T follicular helper cell (primary cell): ENCODE measurements around the gene PXYLP1.

Experiments
- DNase-seq: peaks from one replicate; pipeline ENCODE4 v3.0.0-alpha.2; 2020; ENCODE audit warnings: low read depth

Gene PXYLP1

DNA sequence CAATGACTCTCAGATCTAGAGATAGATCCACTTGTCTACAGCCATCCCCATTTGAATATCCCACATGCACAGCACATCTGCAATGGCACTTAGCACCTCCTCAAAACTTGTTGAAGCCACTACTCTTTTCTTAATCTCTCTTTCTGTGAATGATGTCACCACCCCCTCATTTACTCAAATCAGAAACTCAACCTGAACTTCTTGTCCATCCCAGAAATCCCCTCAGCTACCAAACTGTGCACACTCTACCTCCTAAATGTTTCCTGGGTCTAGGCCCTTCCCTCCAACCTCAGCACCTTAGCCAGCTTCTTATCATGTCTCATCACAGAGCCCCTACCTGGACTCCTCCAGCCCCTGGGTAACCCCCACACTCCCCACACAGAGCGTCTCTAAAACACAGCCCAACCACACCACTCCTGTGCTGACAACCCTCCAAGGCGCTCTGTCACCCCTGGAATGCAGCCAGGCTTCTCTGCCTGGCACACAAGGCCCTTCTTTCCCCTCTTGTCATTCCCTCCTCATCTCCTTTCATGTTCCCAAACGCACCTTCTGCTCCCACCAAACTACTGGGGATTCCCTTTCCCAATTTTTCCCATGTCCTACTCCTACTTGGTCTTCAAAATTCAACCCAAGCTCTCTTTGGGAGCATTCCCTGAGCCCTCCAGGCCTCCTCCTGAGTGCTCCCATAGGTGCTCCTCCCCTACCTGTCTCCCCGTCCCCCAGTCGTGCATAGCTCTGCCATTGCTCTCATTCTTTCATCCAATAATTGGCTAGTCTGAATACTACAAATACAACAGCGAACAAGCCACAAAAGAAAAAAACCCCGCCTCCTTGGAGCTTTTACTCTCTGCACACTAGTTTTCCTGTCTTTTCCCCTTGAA lies 96.9 kb downstream of the PXYLP1 start:
- no peak for DNase-seq

DNA sequence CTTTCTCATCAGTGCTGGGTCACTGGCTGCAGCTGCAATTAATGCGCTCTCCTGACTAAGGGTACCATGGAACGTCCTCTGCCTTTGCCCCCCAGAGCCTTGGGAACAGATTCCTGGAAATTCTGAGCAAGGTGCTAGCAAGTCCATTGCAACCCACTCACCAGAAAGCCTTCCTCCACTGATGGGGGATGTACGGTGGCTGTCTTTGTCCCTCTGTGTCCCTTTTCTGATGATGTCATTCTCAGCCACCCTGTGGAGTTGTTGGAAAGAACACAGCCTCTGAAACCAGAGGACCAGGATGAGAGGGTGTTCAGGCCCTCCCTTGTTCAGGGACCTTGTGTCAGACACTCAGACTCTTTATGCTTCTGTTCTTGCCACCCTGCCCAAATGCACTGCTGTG lies 98.6 kb downstream of the PXYLP1 start:
- no peak for DNase-seq

- DNase-seq, result no peak
These were observed 99.2 kb downstream of the PXYLP1 start for GRCh38 chr3:141330718-141331376.

DNA sequence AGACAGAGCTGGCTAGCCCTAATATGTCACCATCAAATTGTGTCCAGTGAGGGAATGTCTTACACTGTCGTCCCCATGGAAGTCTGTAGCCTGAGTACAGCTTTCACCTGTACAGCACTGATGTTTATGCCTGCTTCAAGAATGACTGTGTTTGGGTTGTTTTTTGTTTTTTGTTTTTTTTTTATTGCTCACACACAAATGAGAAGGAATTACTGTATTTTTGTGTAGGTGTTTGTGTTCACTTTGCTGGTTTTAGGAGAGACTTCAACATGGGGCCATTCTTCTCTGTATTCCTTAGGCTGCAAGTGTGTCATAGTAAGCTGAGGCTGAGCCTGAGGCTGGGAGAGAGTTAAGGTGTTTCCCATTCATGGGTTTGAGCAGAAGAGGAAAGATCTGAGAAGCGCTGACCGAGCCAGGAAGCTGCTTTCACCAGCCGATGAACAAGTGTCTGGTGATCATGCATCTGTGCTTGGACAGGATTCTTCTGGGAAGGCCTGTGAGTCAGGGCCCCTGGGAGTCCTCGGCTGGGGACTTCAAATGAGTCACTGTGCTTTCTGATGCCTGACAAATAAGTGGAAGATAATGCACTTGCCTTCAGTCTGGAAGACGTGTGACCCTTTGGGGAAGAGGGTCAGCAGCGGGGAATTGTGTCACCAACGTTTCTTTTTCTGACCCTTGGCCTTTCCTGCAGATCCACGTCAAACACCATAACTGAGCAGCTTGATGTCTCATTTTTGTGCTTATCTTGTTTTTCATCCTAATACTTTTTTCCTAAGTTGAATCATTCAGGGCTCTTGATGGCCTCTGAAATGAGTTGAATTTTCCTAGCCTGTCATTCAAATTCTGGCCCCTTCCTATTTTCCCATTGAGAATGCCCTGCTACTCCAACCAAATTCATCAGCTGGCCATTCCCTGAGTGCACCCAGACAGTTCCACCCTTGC lies 100.0 kb downstream of the PXYLP1 start:
- DNase-seq, result no peak

DNA sequence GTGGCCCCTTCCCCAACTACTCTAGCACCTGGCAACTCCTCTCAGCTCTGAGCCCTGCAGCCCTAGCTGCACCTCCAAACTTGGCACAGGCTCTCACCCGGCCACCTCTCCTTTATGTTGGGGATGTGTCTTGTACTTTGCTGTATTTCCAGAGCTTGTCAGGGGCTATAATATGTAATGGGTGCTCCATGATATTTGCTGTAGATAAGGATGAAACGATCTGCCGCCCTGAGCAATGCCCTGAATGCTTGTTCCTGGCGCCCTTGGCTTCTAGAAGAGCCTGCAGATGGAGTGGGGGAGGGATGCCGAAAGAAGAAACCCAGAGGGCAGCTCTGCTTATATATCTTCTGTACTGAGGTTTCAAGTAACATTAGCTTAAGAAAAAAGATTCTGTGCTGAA lies 100.8 kb downstream of the PXYLP1 start:
- no peak for DNase-seq

DNA sequence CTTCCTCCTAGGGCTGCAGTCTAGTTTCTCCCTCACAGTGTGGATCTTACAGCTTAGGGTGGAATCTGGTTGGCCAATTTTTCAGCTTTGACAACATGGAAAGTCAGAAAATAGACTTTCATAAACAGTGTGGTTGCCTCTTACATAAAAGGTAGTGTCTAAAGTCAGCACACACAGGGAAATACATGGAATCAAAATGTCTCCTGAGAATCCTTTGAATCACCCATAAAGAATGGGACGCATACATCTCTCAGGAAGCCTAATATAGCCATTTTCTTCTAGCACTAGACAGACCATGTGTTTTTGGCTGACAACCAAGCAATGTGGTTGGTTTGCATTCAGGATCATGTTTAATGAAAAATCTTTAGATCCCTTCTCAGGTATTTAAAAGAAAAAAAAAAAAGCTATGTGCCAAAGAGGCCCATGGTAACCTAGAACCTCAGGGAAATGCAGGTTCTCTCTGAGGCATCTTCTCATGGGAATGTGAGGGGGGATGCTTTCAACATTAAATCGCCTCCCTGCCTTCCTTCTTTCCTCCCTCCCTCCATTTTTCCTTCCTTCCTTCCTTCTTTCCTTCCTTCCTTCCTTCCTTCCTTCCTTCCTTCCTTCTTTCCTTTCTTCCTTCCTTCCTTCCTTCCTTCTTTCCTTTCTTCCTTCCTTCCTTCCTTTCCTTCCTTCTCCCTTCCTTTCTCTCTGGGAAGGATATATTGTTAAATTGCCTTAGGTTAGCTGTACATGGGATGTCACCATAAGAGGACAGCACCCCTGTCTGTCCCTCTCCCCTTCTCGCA lies 102.4 kb downstream of the PXYLP1 start:
- DNase-seq, result no peak

DNA sequence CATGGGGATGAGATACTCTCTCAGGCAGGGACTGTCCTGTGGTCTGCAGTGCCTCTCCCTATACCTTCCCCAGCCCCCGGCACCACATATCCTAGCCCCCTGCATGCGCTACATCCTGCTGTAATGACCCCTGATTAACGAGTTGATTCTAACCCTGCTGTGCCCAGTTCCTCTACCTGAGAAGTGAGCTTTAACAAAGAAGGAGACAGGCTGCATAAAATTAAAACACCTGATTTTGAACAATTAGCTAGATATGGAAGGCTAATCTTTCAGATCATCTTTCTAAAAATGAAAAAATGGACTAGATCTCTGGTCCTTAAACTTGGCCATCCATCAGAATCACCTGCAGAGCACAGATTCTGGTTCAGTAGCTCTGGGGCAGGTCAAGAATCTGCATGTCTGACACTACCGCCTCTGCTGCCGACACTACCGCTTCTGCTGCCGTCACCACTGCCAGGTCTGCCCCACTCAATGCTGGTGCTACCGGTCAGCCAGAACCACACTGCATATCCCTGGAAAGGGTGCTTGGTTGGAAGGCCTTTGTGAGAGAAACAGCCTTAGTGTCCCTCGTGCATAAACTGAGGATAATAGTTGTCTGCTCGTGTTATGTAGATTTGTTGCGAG lies 103.1 kb downstream of the PXYLP1 start:
- no peak for DNase-seq

DNA sequence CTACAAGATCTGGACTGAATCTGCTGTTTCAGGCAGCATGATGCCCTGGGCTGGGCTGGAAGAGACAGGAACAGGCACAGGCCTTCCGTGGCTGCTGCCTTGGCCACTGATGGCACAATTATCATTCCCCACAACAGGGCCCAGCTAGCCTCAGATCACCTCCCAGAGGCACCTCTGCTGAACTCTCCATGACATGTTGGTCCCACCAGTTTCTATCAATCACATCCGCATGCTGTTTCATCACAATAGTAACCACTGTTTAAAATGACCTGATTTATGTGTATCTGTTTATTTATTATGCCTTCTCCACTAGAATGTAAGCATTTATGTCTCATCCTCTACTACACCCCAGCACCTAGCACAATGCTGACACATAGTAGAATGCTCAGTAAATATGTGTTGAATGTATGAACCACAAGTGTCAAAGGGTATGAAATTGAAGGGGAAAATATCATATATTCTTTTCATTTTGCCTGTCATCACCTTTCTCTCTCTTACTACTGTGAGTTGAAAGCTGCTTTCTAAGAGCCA lies 104.0 kb downstream of the PXYLP1 start:
- no peak for DNase-seq

- no peak for DNase-seq
These were observed 105.3 kb downstream of the PXYLP1 start for GRCh38 chr3:141336672-141337522.

DNA sequence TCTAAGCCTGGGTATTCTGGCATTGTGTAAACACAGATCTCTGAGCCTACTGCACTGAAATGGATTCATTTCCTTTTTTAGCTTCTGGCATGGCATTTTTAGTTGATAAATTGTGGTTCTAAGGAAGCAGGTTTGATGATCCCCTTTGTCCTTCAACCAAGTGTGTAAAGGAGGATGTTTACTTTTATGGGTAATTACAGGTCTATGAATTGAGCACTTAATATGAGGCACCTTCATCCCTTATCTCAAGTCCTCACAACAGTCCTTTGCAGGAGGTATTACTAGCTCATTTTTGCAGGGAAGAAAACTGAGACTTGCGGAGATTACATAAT lies 105.9 kb downstream of the PXYLP1 start:
- DNase-seq, result no peak

DNA sequence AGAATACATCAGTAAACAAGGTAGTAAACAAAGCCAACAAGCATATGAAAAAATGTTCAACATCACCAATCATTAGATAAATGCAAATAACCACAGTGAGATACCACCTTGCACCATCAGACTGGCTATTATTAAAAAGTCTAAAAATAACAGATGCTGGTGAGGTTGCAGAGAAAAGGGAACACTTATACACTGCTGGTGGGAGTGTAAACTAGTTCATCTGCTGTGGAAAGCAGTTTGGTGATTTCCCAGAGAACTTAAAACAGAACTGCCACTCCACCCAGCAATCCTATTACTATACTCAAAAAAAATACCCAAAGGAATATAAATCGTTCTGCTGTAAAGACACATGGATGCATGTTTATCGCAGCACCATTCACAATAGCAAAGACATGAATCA lies 106.4 kb downstream of the PXYLP1 start:
- DNase-seq, result no peak

DNA sequence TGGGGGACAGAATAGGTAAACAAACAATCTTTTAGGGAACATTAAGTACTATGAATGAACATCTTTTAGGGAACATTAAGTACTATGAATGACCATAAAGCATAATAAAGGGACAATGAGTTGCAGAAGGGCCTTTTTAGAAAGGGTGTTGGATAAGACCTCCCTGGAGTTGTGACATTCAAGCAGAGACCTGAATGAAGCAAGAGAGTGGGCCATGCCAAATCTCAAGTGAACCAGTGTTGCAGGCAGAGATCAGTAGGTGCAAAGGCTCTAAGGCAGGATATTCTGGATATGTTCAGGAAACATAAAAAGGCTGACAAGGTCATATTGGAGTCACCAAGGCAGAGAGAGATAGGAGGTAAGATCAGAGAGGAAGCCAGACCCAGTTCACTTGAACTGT lies 107.3 kb downstream of the PXYLP1 start:
- DNase-seq, result no peak

GRCh38 chr3:141341536-141341935 lies 109.9 kb downstream of the PXYLP1 start:
- no peak for DNase-seq

DNA sequence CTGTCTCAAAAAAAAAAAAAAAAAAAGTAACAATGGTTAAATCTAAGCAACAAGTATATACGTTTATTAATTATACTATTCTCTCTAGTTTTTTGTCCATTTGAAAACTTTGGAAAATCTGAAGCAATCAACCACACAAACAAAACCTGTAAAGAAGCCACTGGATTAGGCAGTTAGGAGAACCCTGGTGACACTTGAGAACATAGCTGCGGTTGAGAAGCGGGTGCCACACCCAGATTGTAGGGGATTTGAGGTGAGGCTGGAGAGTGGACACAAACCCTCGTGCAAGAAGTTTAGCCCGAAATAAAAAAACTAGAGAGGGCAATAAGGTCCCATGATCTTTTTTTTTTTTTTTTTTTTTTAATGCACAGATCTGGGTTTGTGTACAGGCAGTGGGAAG lies 110.8 kb downstream of the PXYLP1 start:
- no peak for DNase-seq

DNA sequence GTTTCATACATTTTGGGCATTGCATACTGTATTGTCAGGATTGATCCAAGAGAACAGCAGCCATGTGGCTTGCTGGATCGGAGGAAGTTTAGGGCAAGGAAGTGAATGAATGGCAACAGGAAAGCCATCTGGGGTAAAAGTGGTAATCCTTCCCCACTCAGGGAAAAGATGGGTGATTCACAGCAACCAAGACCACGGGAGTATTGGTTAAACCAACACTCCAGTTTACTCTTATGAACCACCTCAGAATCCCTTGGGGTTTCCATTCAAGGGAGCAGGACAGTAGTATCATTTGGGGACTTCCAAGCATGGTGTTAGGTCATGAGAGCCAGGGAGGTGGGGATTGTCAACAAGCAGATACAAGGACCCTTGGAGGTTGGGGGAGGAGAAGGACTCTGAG lies 111.5 kb downstream of the PXYLP1 start:
- DNase-seq, result no peak

DNA sequence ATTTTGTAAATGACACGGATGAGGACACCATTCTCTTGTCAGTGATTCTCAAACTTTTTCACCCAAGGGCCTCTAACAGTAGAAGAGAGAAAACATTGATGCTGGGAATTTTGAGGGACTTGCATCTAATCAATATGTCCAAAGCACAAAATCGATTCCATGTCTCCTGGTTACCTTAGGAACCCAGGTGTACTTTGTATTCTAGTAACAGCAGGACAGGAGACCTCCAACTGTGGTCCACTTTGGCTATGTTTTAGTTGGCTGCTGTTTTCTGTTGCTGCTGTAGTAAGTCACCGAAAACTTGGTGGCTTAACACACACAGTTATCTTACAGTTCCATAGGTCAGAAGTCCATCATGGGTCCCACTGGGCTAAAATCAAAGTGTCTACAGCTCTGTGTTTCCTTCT lies 112.2 kb downstream of the PXYLP1 start:
- no peak for DNase-seq
